ENCODE measurements around the gene FOXP1. TPM values are rescaled to one million over a fixed set of nuclear protein-coding genes. Genes with fewer than 3 reads are reported as not detected.

FOXP1 gene
- total RNA-seq, 1 donor from 2014 or later = 195 TPM

GRCh38 chr3:71035886-71036285, 547.6 kb downstream of the FOXP1 start:
- Mint-ChIP-seq H3K4me3 (ENCODE audit: unreplicated experiment) (no peak overlapping the region), H3K4me1 (ENCODE audit: unreplicated experiment) (peaks cover 43% of the 10 kb centered on the region), H3K36me3 (ENCODE audit: unreplicated experiment) (peaks cover 62% of the 10 kb centered on the region), H3K9me3 (ENCODE audit: unreplicated experiment) (no peaks in the 10 kb centered on the region), H3K27me3 (ENCODE audit: unreplicated experiment) (no peaks in the 10 kb centered on the region), H3K27ac (ENCODE audit: unreplicated experiment) (peak overlapping the region; percentile 69)
- no peak for TF ChIP-seq CTCF (IDR thresholded peaks at IDR 0.05)
- DNase-seq (ENCODE audit: extremely low spot score, unreplicated experiment) = no peak

- Mint-ChIP-seq H3K4me3 (ENCODE audit: unreplicated experiment) (no peak overlapping the region), H3K9me3 (ENCODE audit: unreplicated experiment) (no peaks in the 10 kb centered on the region), H3K27ac (ENCODE audit: unreplicated experiment) (peak overlapping the region; percentile 69), H3K4me1 (ENCODE audit: unreplicated experiment) (peaks cover 48% of the 10 kb centered on the region), H3K36me3 (ENCODE audit: unreplicated experiment) (peaks cover 62% of the 10 kb centered on the region), H3K27me3 (ENCODE audit: unreplicated experiment) (no peaks in the 10 kb centered on the region)
- no peak for TF ChIP-seq CTCF (IDR thresholded peaks at IDR 0.05)
- DNase-seq (ENCODE audit: extremely low spot score, unreplicated experiment) = no peak
Observed at GRCh38 chr3:71035314-71035713, 548.2 kb downstream of the FOXP1 start.

DNA sequence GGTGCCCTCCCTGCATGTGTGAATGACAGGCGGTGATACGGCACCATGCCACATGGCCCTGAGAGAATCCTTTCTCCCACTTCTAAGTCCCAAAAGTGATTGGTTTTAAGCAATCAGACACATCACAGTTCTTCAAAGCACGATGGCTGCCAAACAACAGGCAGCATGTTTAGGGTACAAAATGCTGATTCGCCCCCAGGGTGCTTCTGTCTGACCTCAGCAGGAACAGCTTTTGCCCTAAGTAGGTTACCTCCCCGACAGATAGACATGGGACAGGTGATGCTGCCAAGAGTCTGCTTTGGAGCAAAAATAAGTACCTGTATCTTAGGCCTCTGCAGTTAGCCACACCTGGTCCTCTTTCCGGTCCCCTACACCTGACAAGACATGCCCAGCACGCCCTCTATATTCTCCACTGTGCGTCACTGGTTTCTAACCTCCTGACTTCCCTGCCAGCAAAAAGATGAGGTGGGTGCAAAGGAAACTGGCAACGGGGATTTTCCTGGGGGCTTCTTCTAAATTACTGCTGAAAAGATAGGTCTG, 549.8 kb downstream of the FOXP1 start:
- Mint-ChIP-seq H3K4me1 (ENCODE audit: unreplicated experiment) (peaks cover 49% of the 10 kb centered on the region), H3K27ac (ENCODE audit: unreplicated experiment) (peak overlapping the region; percentile 56), H3K27me3 (ENCODE audit: unreplicated experiment) (no peaks in the 10 kb centered on the region), H3K36me3 (ENCODE audit: unreplicated experiment) (peaks cover 59% of the 10 kb centered on the region), H3K9me3 (ENCODE audit: unreplicated experiment) (no peaks in the 10 kb centered on the region), H3K4me3 (ENCODE audit: unreplicated experiment) (no peak overlapping the region)
- no peak for TF ChIP-seq CTCF (IDR thresholded peaks at IDR 0.05)
- no peak for DNase-seq (ENCODE audit: extremely low spot score, unreplicated experiment)

DNA sequence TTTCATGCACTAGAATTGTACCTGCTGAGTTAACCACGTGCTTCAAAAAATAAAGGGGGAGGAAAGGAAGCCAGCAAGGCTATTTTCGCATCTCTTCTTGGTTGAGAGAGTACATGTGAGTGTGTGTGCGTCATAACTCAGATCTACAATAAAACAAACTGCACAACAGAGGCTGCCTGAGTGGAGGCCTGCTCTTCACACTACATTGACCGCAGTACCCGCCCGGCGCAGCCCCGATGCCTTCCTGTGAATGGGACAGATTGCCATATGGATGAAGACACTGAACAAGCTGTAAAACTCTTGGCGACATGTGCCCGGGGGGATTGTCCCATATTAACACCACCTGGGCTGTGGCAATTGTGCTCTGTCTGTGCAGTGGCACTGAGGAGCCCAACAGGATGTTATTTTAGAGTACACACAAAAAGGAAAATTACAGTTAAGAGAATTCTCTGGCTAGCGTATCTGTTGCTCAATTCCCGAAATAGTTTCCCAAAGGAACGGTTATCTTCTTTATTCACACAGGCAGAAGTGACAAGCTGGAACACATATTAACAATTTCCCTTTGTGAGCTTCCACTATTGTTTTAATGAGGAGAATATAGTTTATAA, 551.5 kb downstream of the FOXP1 start:
- no peaks in the 10 kb centered on the region for H3K27me3 Mint-ChIP-seq (ENCODE audit: unreplicated experiment)
- H3K36me3 Mint-ChIP-seq (ENCODE audit: unreplicated experiment) = peaks cover 54% of the 10 kb centered on the region
- peak overlapping the region; percentile 27 for H3K27ac Mint-ChIP-seq (ENCODE audit: unreplicated experiment)
- H3K4me1 Mint-ChIP-seq (ENCODE audit: unreplicated experiment) = peaks cover 54% of the 10 kb centered on the region
- no peak overlapping the region for H3K4me3 Mint-ChIP-seq (ENCODE audit: unreplicated experiment)
- no peak for TF ChIP-seq CTCF (IDR thresholded peaks at IDR 0.05)
- H3K9me3 Mint-ChIP-seq (ENCODE audit: unreplicated experiment) = no peaks in the 10 kb centered on the region
- no peak for DNase-seq (ENCODE audit: extremely low spot score, unreplicated experiment)

- H3K27me3 Mint-ChIP-seq (ENCODE audit: unreplicated experiment) = no peaks in the 10 kb centered on the region
- TF ChIP-seq CTCF (IDR thresholded peaks at IDR 0.05) = no peak
- peak overlapping the region; percentile 27 for H3K27ac Mint-ChIP-seq (ENCODE audit: unreplicated experiment)
Observed at GRCh38 chr3:71031181-71031580, 552.3 kb downstream of the FOXP1 start.

More at GRCh38 chr3:71031181-71031580, 552.3 kb downstream of the FOXP1 start:
- H3K36me3 Mint-ChIP-seq (ENCODE audit: unreplicated experiment) = peaks cover 54% of the 10 kb centered on the region
- peaks cover 55% of the 10 kb centered on the region for H3K4me1 Mint-ChIP-seq (ENCODE audit: unreplicated experiment)
- H3K4me3 Mint-ChIP-seq (ENCODE audit: unreplicated experiment) = no peak overlapping the region
- DNase-seq (ENCODE audit: extremely low spot score, unreplicated experiment) = no peak
- no peaks in the 10 kb centered on the region for H3K9me3 Mint-ChIP-seq (ENCODE audit: unreplicated experiment)
